Heart left ventricle (tissue), 13 donors: ENCODE measurements around the gene FAM227B.

Experiments
- CTCF ChIP-seq, 12 donors: fragments of 200-600 bp; sonication (generic) in 4 of 12; IDR thresholded peaks; one replicate each; pipeline versions ENCODE4 v1.5.0 to v1.8.0; 2018 to 2022; ENCODE audit warnings: antibody characterized with exemption in 12 of 12, mild to moderate bottlenecking in 5 of 12
- POLR2A ChIP-seq, 2 donors: fragments of 450-650 bp; IDR thresholded peaks; one replicate each; pipeline ENCODE4 v1.6.1; 2017; ENCODE audit warnings: antibody characterized with exemption in 2 of 2, mild to moderate bottlenecking in 2 of 2, moderate library complexity in 2 of 2
- donor health status: ischemic (EF 13 %, LVEDD 7.1; RV severe dilation, severe dysfunction).
- donor health status: DM: no; HTN: yes; CAD: no.
- donor health status: DM: no; HTN: no; CAD: no.
- donor health status: ischemic (EF 25% LVEDD 6.9; RV normal size, moderate dysfunction).
- donor health status: ischemic (EF 25% LVEDD 5.7; RV mildly dilated, moderate dysfunction).
- donor health status: ischemic (EF 35%, LVEDD 5.7; RV mildly dilated, moderate dysfunction).
- donor health status: nonischemic (EF 11% LVEDD 7.7; RV severe dilation, severe dysfunction).
- donor health status: DM: yes; HTN: yes; CAD: no.
- donor health status: PGD.
- donor health status: ischemic (EF 29% LVEDD 5.4; RV normal size, mild dysfunction).
- donor health status: nonischemic (EF 23%, LVEDD 6.1; RV moderate dilation, normal function).

- no peak for TF ChIP-seq CTCF (IDR thresholded peaks at IDR 0.05)
- TF ChIP-seq POLR2A (IDR thresholded peaks at IDR 0.05), result no peak
These were observed 114.3 kb downstream of the FAM227B start for GRCh38 chr15:49506341-49506740.
